IMR-90 (cell line): ENCODE data around the gene ACTG2. TPM values are rescaled to one million over a fixed set of nuclear protein-coding genes. Genes with fewer than 3 reads are reported as not detected.

Experiments
- ATAC-seq: fragments of 200-7000 bp; cut with Tn5 transposase; 2 replicates; pipeline ENCODE4 v1.9.1; 2020; ENCODE audit warnings: low read depth, mild to moderate bottlenecking, moderate library complexity
- BruUV-seq: library from RNA; stranded (reverse); fragments of 400-500 nt; replicated peaks from 2 replicates; lab custom pipeline; 2021; lab: Mats Ljungman, UMichigan
- CTCF ChIA-PET: fragments of 300-600 bp; formaldehyde crosslinking; extraction: SDS; loops from one replicate; lab custom pipeline; 2021; ENCODE audit warnings: antibody characterized with exemption; lab: Yijun Ruan, JAX
- POLR2A ChIA-PET: fragments of 300-600 bp; sonication (Branson Sonifier 250); formaldehyde crosslinking; loops from one replicate; lab custom pipeline; 2022; ENCODE audit warnings: antibody characterized with exemption; ENCODE audit not compliant: unreplicated experiment; lab: Charles Lee
- DNase-seq: peaks from one replicate; pipeline ENCODE4 v3.0.0; 2013
- H2AFZ ChIP-seq: replicated peaks from 2 replicates; pipeline ENCODE3; 2013; ENCODE audit warnings: low read length, mild to moderate bottlenecking; ENCODE audit not compliant: poor library complexity
- H2AK5ac ChIP-seq: 2 replicates; pipeline ENCODE4 v1.6.1; 2013; ENCODE audit warnings: low read depth, low read length, inconsistent platforms
- H2AK9ac ChIP-seq: replicated peaks from 2 replicates; pipeline ENCODE3; 2013; ENCODE audit warnings: mild to moderate bottlenecking, low read depth, low read length, moderate library complexity; ENCODE audit not compliant: poor library complexity
- H2BK120ac ChIP-seq: 2 replicates; pipeline ENCODE4 v1.6.1; 2013; ENCODE audit warnings: low read depth, low read length, inconsistent platforms
- H2BK15ac ChIP-seq: 3 replicates; pipeline ENCODE4 v1.6.1; 2013; ENCODE audit warnings: low read depth, low read length, inconsistent platforms
- H2BK20ac ChIP-seq: 2 replicates; pipeline ENCODE4 v1.6.1; 2013; ENCODE audit warnings: low read depth, mild to moderate bottlenecking, inconsistent platforms, low read length, moderate library complexity
- H2BK5ac ChIP-seq: 2 replicates; pipeline ENCODE4 v1.6.1; 2013; ENCODE audit warnings: mild to moderate bottlenecking, low read depth, low read length, inconsistent platforms; ENCODE audit not compliant: poor library complexity, severe bottlenecking
- H3K14ac ChIP-seq: replicated peaks from 2 replicates; pipeline ENCODE4 v1.6.1; 2013; ENCODE audit warnings: low read depth, low read length, inconsistent platforms
- H3K18ac ChIP-seq: 2 replicates; pipeline ENCODE4 v1.6.1; 2013; ENCODE audit warnings: low read depth, low read length, control low read depth
- H3K23ac ChIP-seq: 2 replicates; pipeline ENCODE4 v1.6.1; 2013; ENCODE audit warnings: low read depth, low read length, inconsistent platforms
- H3K27ac ChIP-seq: 2 replicates; pipeline ENCODE4 v1.5.1; 2013; ENCODE audit warnings: mild to moderate bottlenecking, control low read depth, low read length; ENCODE audit not compliant: insufficient read depth
- H3K27me3 ChIP-seq: 2 replicates; pipeline ENCODE4 v1.6.1; 2013; ENCODE audit warnings: low read length; ENCODE audit not compliant: control insufficient read depth, insufficient read depth
- H3K36me3 ChIP-seq: 2 replicates; pipeline ENCODE4 v1.6.1; 2013; ENCODE audit warnings: low read length, mixed read lengths; ENCODE audit not compliant: control insufficient read depth, insufficient read depth
- H3K4ac ChIP-seq: 2 replicates; pipeline ENCODE4 v1.6.1; 2013; ENCODE audit warnings: low read depth, low read length, inconsistent platforms
- H3K4me1 ChIP-seq: 2 replicates; pipeline ENCODE4 v1.6.1; 2013; ENCODE audit warnings: low read length, mixed read lengths; ENCODE audit not compliant: control insufficient read depth, insufficient read depth
- H3K4me2 ChIP-seq: 2 replicates; pipeline ENCODE4 v1.6.1; 2013; ENCODE audit warnings: low read depth, mild to moderate bottlenecking, control low read depth, low read length, moderate library complexity
- H3K4me3 ChIP-seq: 2 replicates; pipeline ENCODE4 v1.5.1; 2013; ENCODE audit warnings: low read depth, mild to moderate bottlenecking, control low read depth, low read length, moderate library complexity; ENCODE audit not compliant: insufficient read depth
- H3K56ac ChIP-seq: 2 replicates; pipeline ENCODE4 v1.6.1; 2013; ENCODE audit warnings: low read length, inconsistent platforms; ENCODE audit not compliant: insufficient read depth; ENCODE audit errors: extremely low read depth
- H3K79me1 ChIP-seq, 2 experiments: 2 replicates each; pipeline ENCODE4 v1.6.1; 2013; ENCODE audit warnings: low read length in 2 of 2, inconsistent platforms in 1 of 2, low read depth in 1 of 2
- H3K9ac ChIP-seq: 2 replicates; pipeline ENCODE4 v1.6.1; 2013; ENCODE audit warnings: low read depth, low read length, control low read depth
- H3K9me1 ChIP-seq: 2 replicates; pipeline ENCODE4 v1.6.1; 2013; ENCODE audit warnings: low read length, inconsistent platforms; ENCODE audit not compliant: insufficient read depth
- H3K9me3 ChIP-seq: 2 replicates; pipeline ENCODE4 v1.6.1; 2013; ENCODE audit warnings: low read length; ENCODE audit not compliant: control insufficient read depth, insufficient read depth
- H4K20me1 ChIP-seq: 2 replicates; pipeline ENCODE4 v1.6.1; 2013; ENCODE audit warnings: low read length, inconsistent platforms; ENCODE audit not compliant: insufficient read depth
- H4K5ac ChIP-seq: 2 replicates; pipeline ENCODE4 v1.6.1; 2013; ENCODE audit warnings: mild to moderate bottlenecking, low read depth, low read length, control low read depth
- H4K8ac ChIP-seq, 2 experiments: 2 replicates each; pipeline ENCODE4 v1.6.1; 2013; ENCODE audit warnings: low read depth in 2 of 2, low read length in 2 of 2, control low read depth in 1 of 2, inconsistent platforms in 1 of 2
- H4K91ac ChIP-seq: 2 replicates; pipeline ENCODE4 v1.6.1; 2013; ENCODE audit warnings: low read depth, low read length, inconsistent platforms; ENCODE audit not compliant: insufficient read depth
- BHLHE40 ChIP-seq: fragments of 150-350 bp; IDR thresholded peaks from 2 replicates; pipeline ENCODE4 v1.6.1; 2016; ENCODE audit warnings: mild to moderate bottlenecking, low read depth, low read length
- CEBPB ChIP-seq: IDR thresholded peaks from 2 replicates; pipeline ENCODE4 v1.6.1; 2012; ENCODE audit warnings: low read depth, low read length, improper control_type of control experiment
- CHD1 ChIP-seq: IDR thresholded peaks from 2 replicates; pipeline ENCODE4 v1.6.1; 2012; ENCODE audit warnings: low read depth, low read length, improper control_type of control experiment
- CTCF ChIP-seq: conservative IDR thresholded peaks from 2 replicates; pipeline ENCODE4 v1.5.1; 2012; ENCODE audit warnings: mild to moderate bottlenecking, low read depth, low read length, improper control_type of control experiment
- ELK1 ChIP-seq: fragments of 150-350 bp; IDR thresholded peaks from 2 replicates; pipeline ENCODE4 v1.6.1; 2016; ENCODE audit warnings: low read depth, mild to moderate bottlenecking, low read length, moderate library complexity, borderline replicate concordance
- FOS ChIP-seq: fragments of 150-350 bp; IDR thresholded peaks from 2 replicates; pipeline ENCODE4 v1.6.1; 2016; ENCODE audit warnings: low read depth, low read length
- MAFK ChIP-seq: IDR thresholded peaks from 2 replicates; pipeline ENCODE4 v1.6.1; 2012; ENCODE audit warnings: low read depth, low read length, improper control_type of control experiment
- MAZ ChIP-seq: IDR thresholded peaks from 2 replicates; pipeline ENCODE4 v1.6.1; 2012; ENCODE audit warnings: low read depth, mild to moderate bottlenecking, low read length, improper control_type of control experiment, moderate library complexity, borderline replicate concordance
- MXI1 ChIP-seq: IDR thresholded peaks from 2 replicates; pipeline ENCODE4 v1.6.1; 2012; ENCODE audit warnings: low read depth, mild to moderate bottlenecking, low read length, moderate library complexity, borderline replicate concordance
- NFE2L2 ChIP-seq: fragments of 150-350 bp; IDR thresholded peaks from 2 replicates; pipeline ENCODE4 v1.6.1; 2016; ENCODE audit warnings: low read depth, mild to moderate bottlenecking, low read length
- POLR2A ChIP-seq: IDR thresholded peaks from 2 replicates; pipeline ENCODE4 v1.6.1; 2012; ENCODE audit warnings: mild to moderate bottlenecking, low read depth, low read length
- RAD21 ChIP-seq: IDR thresholded peaks from 2 replicates; pipeline ENCODE4 v1.6.1; 2012; ENCODE audit warnings: low read length, improper control_type of control experiment
- RCOR1 ChIP-seq: IDR thresholded peaks from 2 replicates; pipeline ENCODE4 v1.6.1; 2012; ENCODE audit warnings: mild to moderate bottlenecking, low read length, improper control_type of control experiment; ENCODE audit not compliant: insufficient replicate concordance
- RFX5 ChIP-seq: IDR thresholded peaks from 2 replicates; pipeline ENCODE4 v1.8.0; 2012; ENCODE audit warnings: low read depth, mild to moderate bottlenecking, low read length, moderate library complexity
- SMC3 ChIP-seq: fragments of 150-350 bp; IDR thresholded peaks from 2 replicates; pipeline ENCODE4 v1.6.1; 2016; ENCODE audit warnings: low read depth, mild to moderate bottlenecking, antibody characterized with exemption, low read length, moderate library complexity
- USF2 ChIP-seq: fragments of 150-350 bp; IDR thresholded peaks from 2 replicates; pipeline ENCODE4 v1.6.1; 2017; ENCODE audit warnings: mild to moderate bottlenecking, antibody characterized with exemption, low read length, low read depth
- WGBS, 2 experiments: methylation state at CpG; one replicate each; pipeline versions ENCODE4 v1.1.5 to v1.1.7; 2013; ENCODE audit warnings: missing lambda C conversion rate in 2 of 2; ENCODE audit not compliant: insufficient read length in 1 of 2; ENCODE audit errors: extremely low coverage in 2 of 2; 5-methylcytosine and 5-hydroxymethylcytosine counted together
- dilution Hi-C: fragments of 300-500 bp; cut with HindIII; formaldehyde crosslinking; loops from one replicate; pipeline ENCODE4 v1.14.3; 2018; ENCODE audit warnings: low sequenced_read_pairs; ENCODE audit not compliant: unreplicated experiment
- in situ Hi-C: fragments of 300-500 bp; cut with MboI; formaldehyde crosslinking; loops from 3 replicates; pipeline ENCODE4 v1.14.3; 2019; ENCODE audit warnings: low sequenced_read_pairs, inconsistent platforms, mixed read lengths
- intact Hi-C: fragments of 100-400 bp; cut with micrococcal nuclease; formaldehyde crosslinking; loops from 2 replicates; pipeline ENCODE4 v1.10.0; 2022
- polyA plus RNA-seq, 3 experiments: library from polyadenylated mRNA; depleted of rRNA; stranded (reverse); fragments of >200 nt; gene quantifications; 2 replicates each; pipeline ENCODE4 v1.2.3, GENCODE V29; 2012; ENCODE audit warnings: low replicate concordance in 1 of 3
- total RNA-seq: library from RNA; depleted of rRNA; stranded (reverse); fragments of >200 nt; gene quantifications from 2 replicates; pipeline ENCODE4 v1.2.3, GENCODE V29; 2012

Gene ACTG2
- total and polyA plus RNA-seq, 2 of the 4 experiments (the other 2 are of a cell fraction), result 523 to 899 TPM

GRCh38 chr2:73965053-73965452 is 72.2 kb downstream of the ACTG2 start:
- H3K36me3 ChIP-seq, result no peaks in the 10 kb centered on the region; the same call in 1 of the 2 replicates
- H4K5ac ChIP-seq, result no peak overlapping the region
- in situ Hi-C loops (no loop called here), intact Hi-C loops (no loop called here), dilution Hi-C loops (no loop called here)
- no peak overlapping the region for H2BK120ac ChIP-seq
- no peak overlapping the region for H2BK5ac ChIP-seq
- no peak overlapping the region for H2AK9ac ChIP-seq
- no peak overlapping the region for H3K18ac ChIP-seq
- peaks cover 4% of the 10 kb centered on the region; the same call in 1 of the 2 replicates for H3K4me1 ChIP-seq
- H2BK15ac ChIP-seq, result no peak overlapping the region
- ChIA-PET CTCF (no interaction called here), POLR2A (no interaction called here)
- H3K79me1 ChIP-seq, result no peaks in the 10 kb centered on the region
- H2AK5ac ChIP-seq, result no peak overlapping the region
- BruUV-seq, result no TSS peak
- no peak overlapping the region for H2BK20ac ChIP-seq
- H3K9me1 ChIP-seq, result no peaks in the 10 kb centered on the region; the same call in 1 of the 2 replicates
- H3K27ac ChIP-seq, result no peak overlapping the region
- H4K91ac ChIP-seq, result no peak overlapping the region
- DNase-seq (no peak), ATAC-seq (no peak)
- no peak overlapping the region for H4K8ac ChIP-seq
- no peak overlapping the region for H3K14ac ChIP-seq
- H3K9ac ChIP-seq, result no peak overlapping the region
- H3K9me3 ChIP-seq, result peaks cover 3% of the 10 kb centered on the region
- H2AFZ ChIP-seq, result no peak overlapping the region
- H4K20me1 ChIP-seq, result no peaks in the 10 kb centered on the region
- H3K23ac ChIP-seq, result no peak overlapping the region
- H3K4ac ChIP-seq, result no peak overlapping the region
- 100% methylated on average over 2 of the region's 3 CpGs; no CpG with 5 or more reads in 1 of the 2 experiments for WGBS, 2 experiments
- no peak for TF ChIP-seq CEBPB
- no peak for TF ChIP-seq CHD1
- TF ChIP-seq POLR2A, result no peak
- TF ChIP-seq FOS, result no peak
- TF ChIP-seq USF2, result no peak
- no peak for TF ChIP-seq MAFK
- TF ChIP-seq SMC3, result no peak
- TF ChIP-seq ELK1, result no peak
- no peak for TF ChIP-seq NFE2L2
- no peak for TF ChIP-seq MAZ
- no peak for TF ChIP-seq RCOR1
- no peak for TF ChIP-seq RAD21
- TF ChIP-seq CTCF, result no peak
- no peak for TF ChIP-seq RFX5
- no peak for TF ChIP-seq MXI1
- no peak for TF ChIP-seq BHLHE40
- H3K56ac ChIP-seq, result no peak overlapping the region
- H3K27me3 ChIP-seq, result peaks cover 2% of the 10 kb centered on the region; the same call in 1 of the 2 replicates
- no peak overlapping the region for H3K4me3 ChIP-seq
- H3K4me2 ChIP-seq, result no peak overlapping the region
